NCI-H82 treated with DMSO at 0.1 percent for 48 hours (cell line): ENCODE data around the gene MTREX.

Source experiments
- DNase-seq: peaks from one replicate; lab custom pipeline; 2025; ENCODE audit not compliant: unreplicated experiment; lab: John Stamatoyannopoulos, UW

Gene MTREX

GRCh38 chr5:55426455-55426854 is 118.7 kb downstream of the MTREX start:
- DNase-seq: no peak

- no peak for DNase-seq
Observed at GRCh38 chr5:55427157-55427556, 119.4 kb downstream of the MTREX start.

- DNase-seq: no peak
Observed at GRCh38 chr5:55429221-55429612, 121.4 kb downstream of the MTREX start.

GRCh38 chr5:55429613-55430253 is 121.9 kb downstream of the MTREX start:
- DNase-seq: no peak

GRCh38 chr5:55432549-55432948 is 124.8 kb downstream of the MTREX start:
- DNase-seq: no peak

GRCh38 chr5:55437452-55437851 is 129.7 kb downstream of the MTREX start:
- no peak for DNase-seq

GRCh38 chr5:55437859-55438206 is 130.0 kb downstream of the MTREX start:
- DNase-seq: no peak

GRCh38 chr5:55438998-55439397 is 131.2 kb downstream of the MTREX start:
- no peak for DNase-seq

GRCh38 chr5:55440188-55440646 is 132.4 kb downstream of the MTREX start:
- no peak for DNase-seq

- DNase-seq: no peak
Observed at GRCh38 chr5:55441107-55441771, 133.4 kb downstream of the MTREX start.

GRCh38 chr5:55441954-55442353 is 134.2 kb downstream of the MTREX start:
- DNase-seq: no peak

- DNase-seq: no peak
Observed at GRCh38 chr5:55445791-55446190, 138.0 kb downstream of the MTREX start.

GRCh38 chr5:55446640-55447351 is 139.0 kb downstream of the MTREX start:
- no peak for DNase-seq

GRCh38 chr5:55450050-55450765 is 142.4 kb downstream of the MTREX start:
- no peak for DNase-seq

GRCh38 chr5:55451976-55452375 is 144.2 kb downstream of the MTREX start:
- no peak for DNase-seq

- no peak for DNase-seq
Observed at GRCh38 chr5:55453211-55453610, 145.4 kb downstream of the MTREX start.

- no peak for DNase-seq
Observed at GRCh38 chr5:55454282-55454681, 146.5 kb downstream of the MTREX start.

- no peak for DNase-seq
Observed at GRCh38 chr5:55456216-55456895, 148.6 kb downstream of the MTREX start.

- no peak for DNase-seq
Observed at GRCh38 chr5:55459572-55459971, 151.8 kb downstream of the MTREX start.

GRCh38 chr5:55463613-55464012 is 155.8 kb downstream of the MTREX start:
- DNase-seq: no peak
